Keratinocyte (primary cell): Measurements from ENCODE around the gene ERG28. TPM values are rescaled to one million over a fixed set of nuclear protein-coding genes. Genes with fewer than 3 reads are reported as not detected.

Experiments
- DNase-seq: peaks from one replicate; pipeline ENCODE4 v3.0.0-alpha.2; 2011; ENCODE audit warnings: low read depth, missing footprints, low spot score
- FAIRE-seq: peaks from 2 replicates; lab custom pipeline; 2011; peaks lifted over from hg19 to GRCh38; lab: Jason Lieb, UNC
- H2AFZ ChIP-seq: 2 replicates; pipeline ENCODE4 v1.6.0; 2012; ENCODE audit warnings: low read length, control low read depth, inconsistent platforms; ENCODE audit not compliant: control insufficient read depth
- H3K27ac ChIP-seq: 2 replicates; pipeline ENCODE4 v1.5.1; 2011; ENCODE audit warnings: low read length; ENCODE audit not compliant: control insufficient read depth, insufficient read depth
- H3K27me3 ChIP-seq: 3 replicates; pipeline ENCODE4 v1.6.0; 2011; ENCODE audit warnings: low read length; ENCODE audit not compliant: control insufficient read depth, insufficient read depth; ENCODE audit errors: extremely low read depth
- H3K36me3 ChIP-seq, 2 experiments: 2 replicates in 1 of 2; 3 replicates in 1 of 2; pipeline ENCODE4 v1.5.1; 2011; ENCODE audit warnings: low read length in 2 of 2, mild to moderate bottlenecking in 1 of 2; ENCODE audit not compliant: control insufficient read depth in 2 of 2, insufficient read depth in 2 of 2; ENCODE audit errors: extremely low read depth in 1 of 2
- H3K4me1 ChIP-seq: 3 replicates; pipeline ENCODE4 v1.5.1; 2011; ENCODE audit warnings: low read length; ENCODE audit not compliant: control insufficient read depth, insufficient read depth; ENCODE audit errors: extremely low read depth
- H3K4me2 ChIP-seq: 3 replicates; pipeline ENCODE4 v1.6.0; 2011; ENCODE audit warnings: low read depth, low read length; ENCODE audit not compliant: control insufficient read depth, insufficient read depth; ENCODE audit errors: extremely low read depth
- H3K4me3 ChIP-seq, 3 experiments: fragments of 200-600 bp in 1 of 3; sonication (generic) in 1 of 3; 2 replicates in 2 of 3; 3 replicates in 1 of 3; pipeline ENCODE4 v1.5.1; 2011 to 2016; ENCODE audit warnings: low read length in 3 of 3, mild to moderate bottlenecking in 3 of 3, control low read depth in 2 of 3, inconsistent platforms in 1 of 3, low read depth in 1 of 3, mixed read lengths in 1 of 3, mixed run types in 1 of 3, moderate library complexity in 1 of 3; ENCODE audit not compliant: control insufficient read depth in 2 of 3, insufficient read depth in 2 of 3; ENCODE audit errors: extremely low read depth in 1 of 3
- H3K79me2 ChIP-seq: 2 replicates; pipeline ENCODE4 v1.6.0; 2012; ENCODE audit warnings: low read length; ENCODE audit not compliant: control insufficient read depth, insufficient read depth
- H3K9ac ChIP-seq: 3 replicates; pipeline ENCODE4 v1.6.0; 2011; ENCODE audit warnings: low read length; ENCODE audit not compliant: control insufficient read depth, insufficient read depth; ENCODE audit errors: extremely low read depth
- H3K9me1 ChIP-seq: 3 replicates; pipeline ENCODE4 v1.6.0; 2011; ENCODE audit warnings: low read length; ENCODE audit not compliant: control insufficient read depth, insufficient read depth; ENCODE audit errors: extremely low read depth
- H3K9me3 ChIP-seq: 2 replicates; pipeline ENCODE4 v1.5.1; 2012; ENCODE audit warnings: low read depth, low read length; ENCODE audit not compliant: control insufficient read depth
- H4K20me1 ChIP-seq: 3 replicates; pipeline ENCODE4 v1.6.0; 2011; ENCODE audit warnings: low read length; ENCODE audit not compliant: control insufficient read depth, insufficient read depth; ENCODE audit errors: extremely low read depth
- EZH2 ChIP-seq: IDR thresholded peaks from one replicate; pipeline ENCODE4 v1.6.1; 2012; ENCODE audit warnings: inconsistent platforms, mild to moderate bottlenecking, low read length, moderate library complexity
- dilution Hi-C: fragments of 300-500 bp; cut with MboI; formaldehyde crosslinking; loops from one replicate; pipeline ENCODE4 v1.7.0; 2020; ENCODE audit warnings: low sequenced_read_pairs; ENCODE audit not compliant: extremely low pct_ligation_motif_present
- polyA plus RNA-seq, 5 experiments: library from polyadenylated mRNA; depleted of rRNA in 3 of 5; stranded (reverse) in 3 of 5; stranded (forward) in 1 of 5; unstranded in 1 of 5; fragments of >200 nt; gene quantifications; 1 replicate in 1 of 5; 2 replicates in 3 of 5; 3 replicates in 1 of 5; pipeline versions ENCODE4 v1.2.1 to v1.2.3, GENCODE V29; 2011 to 2012; ENCODE audit warnings: missing spikeins in 2 of 5, low read depth in 1 of 5, low replicate concordance in 1 of 5
- TF ChIP-seq, protein P1 (sequence below), 3 experiments: IDR thresholded peaks in 1 of 3; conservative IDR thresholded peaks in 1 of 3; optimal IDR thresholded peaks in 1 of 3; 2 replicates in 2 of 3; 3 replicates in 1 of 3; pipeline versions ENCODE3 to v1.5.1; 2011; ENCODE audit warnings: low read length in 3 of 3, mild to moderate bottlenecking in 3 of 3, moderate library complexity in 2 of 3, control low read depth in 1 of 3, inconsistent platforms in 1 of 3; ENCODE audit not compliant: insufficient read depth in 2 of 3; ENCODE audit errors: extremely low read depth in 1 of 3

The ERG28 gene
- polyA plus RNA-seq, 1 donor (not counting 4 experiments of a cell fraction or from before 2014, with no cell fraction given) = 59.8 TPM

DNA sequence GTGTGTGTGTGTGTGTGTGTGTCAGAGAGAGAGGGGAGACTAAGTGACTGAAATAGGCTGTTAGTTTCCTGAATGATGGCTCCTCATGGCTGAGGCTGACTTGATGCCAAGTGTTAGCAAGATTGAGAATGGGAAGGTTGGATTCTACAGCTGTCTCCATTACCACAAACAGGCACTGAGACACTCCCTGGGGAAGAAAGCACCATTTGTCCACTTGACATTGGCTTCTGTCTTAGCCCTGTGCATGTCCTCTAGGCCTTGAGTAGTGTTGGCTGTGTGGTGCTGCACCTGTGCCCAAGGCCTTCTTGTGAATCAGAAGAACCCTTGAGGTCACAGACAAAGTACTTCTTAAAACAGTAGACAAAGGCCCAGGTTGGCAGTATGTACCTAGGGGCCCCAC lies 15.6 kb downstream of the ERG28 start:
- DNase-seq (no peak), FAIRE-seq (no peak)
- no peak overlapping the region for H3K4me3 ChIP-seq
- no peaks in the 10 kb centered on the region for H3K27me3 ChIP-seq
- no peaks in the 10 kb centered on the region for H3K9me3 ChIP-seq
- no peaks in the 10 kb centered on the region for H3K9me1 ChIP-seq
- H3K36me3 ChIP-seq = peaks cover 4 to 14% of the 10 kb centered on the region in 2 experiments
- no peak overlapping the region for H3K27ac ChIP-seq
- dilution Hi-C loops = no loop called here
- no peaks in the 10 kb centered on the region for H4K20me1 ChIP-seq
- H3K9ac ChIP-seq = no peak overlapping the region
- no peak overlapping the region for H2AFZ ChIP-seq
- TF ChIP-seq, protein P1, sequence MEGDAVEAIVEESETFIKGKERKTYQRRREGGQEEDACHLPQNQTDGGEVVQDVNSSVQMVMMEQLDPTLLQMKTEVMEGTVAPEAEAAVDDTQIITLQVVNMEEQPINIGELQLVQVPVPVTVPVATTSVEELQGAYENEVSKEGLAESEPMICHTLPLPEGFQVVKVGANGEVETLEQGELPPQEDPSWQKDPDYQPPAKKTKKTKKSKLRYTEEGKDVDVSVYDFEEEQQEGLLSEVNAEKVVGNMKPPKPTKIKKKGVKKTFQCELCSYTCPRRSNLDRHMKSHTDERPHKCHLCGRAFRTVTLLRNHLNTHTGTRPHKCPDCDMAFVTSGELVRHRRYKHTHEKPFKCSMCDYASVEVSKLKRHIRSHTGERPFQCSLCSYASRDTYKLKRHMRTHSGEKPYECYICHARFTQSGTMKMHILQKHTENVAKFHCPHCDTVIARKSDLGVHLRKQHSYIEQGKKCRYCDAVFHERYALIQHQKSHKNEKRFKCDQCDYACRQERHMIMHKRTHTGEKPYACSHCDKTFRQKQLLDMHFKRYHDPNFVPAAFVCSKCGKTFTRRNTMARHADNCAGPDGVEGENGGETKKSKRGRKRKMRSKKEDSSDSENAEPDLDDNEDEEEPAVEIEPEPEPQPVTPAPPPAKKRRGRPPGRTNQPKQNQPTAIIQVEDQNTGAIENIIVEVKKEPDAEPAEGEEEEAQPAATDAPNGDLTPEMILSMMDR (optimal IDR thresholded peaks at IDR 0.05 in 1 of 3, IDR thresholded peaks at IDR 0.05 in 1 of 3, conservative IDR thresholded peaks at IDR 0.05 in 1 of 3; ENCODE audit: extremely low read depth in 1 of 3, insufficient read depth in 2 of 3, low read length in 3 of 3) = no peak
- TF ChIP-seq EZH2 = no peak
- H3K4me2 ChIP-seq = no peak overlapping the region
- H3K4me1 ChIP-seq = no peaks in the 10 kb centered on the region
- H3K79me2 ChIP-seq = no peaks in the 10 kb centered on the region

DNA sequence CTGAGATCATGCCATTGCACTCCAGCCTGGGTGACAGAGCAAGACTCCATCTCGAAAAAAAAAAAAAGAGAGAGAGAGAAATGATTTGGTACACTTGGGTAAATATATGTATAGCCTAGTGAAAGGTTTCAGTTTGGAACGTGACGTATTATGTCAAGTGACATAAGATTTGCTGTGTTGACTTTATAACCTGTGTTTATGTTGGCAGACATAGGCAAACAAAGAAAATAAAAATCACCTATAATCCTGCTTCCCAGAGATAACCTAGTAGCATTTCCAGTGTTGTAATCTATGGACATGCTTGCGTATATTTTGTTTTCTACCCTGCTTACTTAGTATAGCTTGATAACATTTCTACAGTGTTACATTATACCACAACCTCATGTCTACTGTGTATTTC lies 16.7 kb downstream of the ERG28 start:
- Histone ChIP-seq H3K4me2 (no peak overlapping the region), H3K9me1 (no peaks in the 10 kb centered on the region), H3K27me3 (no peaks in the 10 kb centered on the region), H3K36me3 (peaks cover 2 to 5% of the 10 kb centered on the region in 2 experiments), H3K4me1 (no peaks in the 10 kb centered on the region), H3K79me2 (no peaks in the 10 kb centered on the region), H2AFZ (no peak overlapping the region), H3K4me3 (no peak overlapping the region), H3K9ac (no peak overlapping the region), H4K20me1 (no peaks in the 10 kb centered on the region), H3K27ac (no peak overlapping the region), H3K9me3 (no peaks in the 10 kb centered on the region)
- dilution Hi-C loops = no loop called here
- TF ChIP-seq, protein P1 (optimal IDR thresholded peaks at IDR 0.05 in 1 of 3, IDR thresholded peaks at IDR 0.05 in 1 of 3, conservative IDR thresholded peaks at IDR 0.05 in 1 of 3; ENCODE audit: extremely low read depth in 1 of 3, insufficient read depth in 2 of 3, low read length in 3 of 3) = no peak
- no peak for TF ChIP-seq EZH2
- DNase-seq (no peak), FAIRE-seq (no peak)
